CD14-positive monocyte (primary cell): ENCODE measurements around the gene NT5C. TPM values are rescaled to one million over a fixed set of nuclear protein-coding genes. Genes with fewer than 3 reads are reported as not detected.
A peak's percentile ranks its signal among the peaks of the same experiment; 100 is the strongest.
"Not testable (repeated sequence)": the region's sequence is repeated elsewhere in the genome, so short reads cannot be mapped to it uniquely, and the experiment has no call there.

ENCODE experiments used
- DNase-seq, 3 donors: peaks; one replicate each; pipeline ENCODE4 v3.0.0-alpha.2; 2011 to 2022
- H2AFZ ChIP-seq: 2 replicates; pipeline ENCODE4 v1.6.0; 2012; ENCODE audit warnings: mild to moderate bottlenecking, low read depth, low read length, inconsistent platforms; ENCODE audit not compliant: insufficient read depth, poor library complexity, severe bottlenecking
- H3K27ac ChIP-seq, 2 donors: 1 replicate in 1 of 2; 2 replicates in 1 of 2; pipeline ENCODE4 v1.5.1; 2012 to 2013; ENCODE audit warnings: low read length in 2 of 2, control low read depth in 1 of 2, inconsistent platforms in 1 of 2, low read depth in 1 of 2, mild to moderate bottlenecking in 1 of 2
- H3K27me3 ChIP-seq, 2 donors: one replicate each; pipeline versions ENCODE4 v1.6.0 to v1.6.1; 2011 to 2013; ENCODE audit warnings: low read length in 2 of 2; ENCODE audit not compliant: control insufficient read depth in 2 of 2, insufficient read depth in 2 of 2
- H3K36me3 ChIP-seq, 2 donors: replicated peaks in 1 of 2; 1 replicate in 1 of 2; 2 replicates in 1 of 2; pipeline versions ENCODE4 v1.5.1 to v1.6.1; 2012 to 2013; ENCODE audit warnings: low read length in 2 of 2, control low read depth in 1 of 2, inconsistent platforms in 1 of 2, mild to moderate bottlenecking in 1 of 2; ENCODE audit not compliant: insufficient read depth in 2 of 2, control insufficient read depth in 1 of 2
- H3K4me1 ChIP-seq, 2 donors: 1 replicate in 1 of 2; 2 replicates in 1 of 2; pipeline versions ENCODE4 v1.5.1 to v1.6.1; 2012 to 2013; ENCODE audit warnings: low read length in 2 of 2, control low read depth in 1 of 2, inconsistent platforms in 1 of 2, mild to moderate bottlenecking in 1 of 2, moderate library complexity in 1 of 2; ENCODE audit not compliant: insufficient read depth in 2 of 2, control insufficient read depth in 1 of 2
- H3K4me2 ChIP-seq: replicated peaks from 2 replicates; pipeline ENCODE3; 2012; ENCODE audit warnings: low read length, moderate library complexity, mild to moderate bottlenecking; ENCODE audit not compliant: poor library complexity, severe bottlenecking; ENCODE audit errors: extremely low read depth
- H3K4me3 ChIP-seq, 3 experiments: fragments of 200-600 bp in 1 of 3; sonication (generic) in 1 of 3; replicated peaks in 1 of 3; 1 replicate in 2 of 3; 2 replicates in 1 of 3; pipeline ENCODE4 v1.5.1; 2011 to 2013; ENCODE audit warnings: low read length in 3 of 3, mild to moderate bottlenecking in 3 of 3, control low read depth in 2 of 3, low read depth in 2 of 3, inconsistent platforms in 1 of 3, moderate library complexity in 1 of 3
- H3K79me2 ChIP-seq: 2 replicates; pipeline ENCODE4 v1.6.0; 2012; ENCODE audit warnings: mild to moderate bottlenecking, control low read depth, inconsistent platforms, low read length, moderate library complexity; ENCODE audit not compliant: insufficient read depth
- H3K9ac ChIP-seq: 2 replicates; pipeline ENCODE4 v1.6.0; 2017; ENCODE audit warnings: low read length, mild to moderate bottlenecking; ENCODE audit not compliant: insufficient read depth, poor library complexity, severe bottlenecking
- H3K9me3 ChIP-seq, 2 donors: replicated peaks in 1 of 2; 1 replicate in 1 of 2; 2 replicates in 1 of 2; pipeline versions ENCODE4 v1.5.1 to v1.6.1; 2012 to 2013; ENCODE audit warnings: low read length in 2 of 2, control low read depth in 1 of 2; ENCODE audit not compliant: control insufficient read depth in 1 of 2, insufficient read depth in 1 of 2
- H4K20me1 ChIP-seq: 2 replicates; pipeline ENCODE4 v1.6.0; 2012; ENCODE audit warnings: mild to moderate bottlenecking, low read length, control low read depth, moderate library complexity; ENCODE audit not compliant: insufficient read depth
- H3K27ac Mint-ChIP-seq, 7 donors: one replicate each; pipeline ENCODE4 v1.8.0; 2020; ENCODE audit warnings: mild to moderate bottlenecking in 7 of 7, mixed read lengths in 7 of 7, moderate library complexity in 6 of 7, inconsistent platforms in 2 of 7
- H3K27me3 Mint-ChIP-seq, 3 donors: one replicate each; pipeline ENCODE4 v1.8.0; 2021 to 2022; ENCODE audit warnings: low read depth in 3 of 3, mild to moderate bottlenecking in 3 of 3, mixed read lengths in 3 of 3, moderate library complexity in 3 of 3, inconsistent platforms in 1 of 3
- H3K36me3 Mint-ChIP-seq, 2 donors: one replicate each; pipeline ENCODE4 v1.8.0; 2020; ENCODE audit warnings: mixed read lengths in 2 of 2, inconsistent platforms in 1 of 2, mild to moderate bottlenecking in 1 of 2
- H3K4me1 Mint-ChIP-seq: one replicate; pipeline ENCODE4 v1.8.0; 2020; ENCODE audit warnings: mild to moderate bottlenecking, mixed read lengths
- H3K4me3 Mint-ChIP-seq, 2 donors: one replicate each; pipeline ENCODE4 v1.8.0; 2020; ENCODE audit warnings: mild to moderate bottlenecking in 2 of 2, mixed read lengths in 2 of 2, moderate library complexity in 1 of 2
- H3K9me3 Mint-ChIP-seq, 7 donors: one replicate each; pipeline ENCODE4 v1.8.0; 2020 to 2022; ENCODE audit warnings: mixed read lengths in 7 of 7, mild to moderate bottlenecking in 6 of 7, moderate library complexity in 6 of 7, inconsistent platforms in 2 of 7
- WGBS: methylation state at CpG from one replicate; pipeline ENCODE4 v1.1.5; 2013; ENCODE audit warnings: missing lambda C conversion rate; ENCODE audit not compliant: insufficient coverage; 5-methylcytosine and 5-hydroxymethylcytosine counted together
- intact Hi-C, 2 donors: fragments of 100-400 bp; cut with micrococcal nuclease; formaldehyde crosslinking; loops; one replicate each; pipeline versions ENCODE4 v1.15.0 to v1.15.1; 2023
- polyA plus RNA-seq, 3 donors: library from polyadenylated mRNA; depleted of rRNA in 1 of 3; unstranded in 2 of 3; stranded (reverse) in 1 of 3; fragments of 300-500 nt in 2 of 3; fragments of >200 nt in 1 of 3; fragmentation: Illumina TruSeq in 2 of 3; gene quantifications; 1 replicate in 2 of 3; 2 replicates in 1 of 3; pipeline ENCODE4 v1.2.3, GENCODE V29; 2012 to 2021
- TF ChIP-seq, protein P1 (sequence below): fragments of 200-600 bp; IDR thresholded peaks from one replicate; pipeline ENCODE4 v1.8.0; 2022; ENCODE audit warnings: antibody characterized with exemption, mild to moderate bottlenecking

The NT5C gene
- polyA plus RNA-seq, 3 donors = 27.8 to 45.6 (median 36.2) TPM

DNA sequence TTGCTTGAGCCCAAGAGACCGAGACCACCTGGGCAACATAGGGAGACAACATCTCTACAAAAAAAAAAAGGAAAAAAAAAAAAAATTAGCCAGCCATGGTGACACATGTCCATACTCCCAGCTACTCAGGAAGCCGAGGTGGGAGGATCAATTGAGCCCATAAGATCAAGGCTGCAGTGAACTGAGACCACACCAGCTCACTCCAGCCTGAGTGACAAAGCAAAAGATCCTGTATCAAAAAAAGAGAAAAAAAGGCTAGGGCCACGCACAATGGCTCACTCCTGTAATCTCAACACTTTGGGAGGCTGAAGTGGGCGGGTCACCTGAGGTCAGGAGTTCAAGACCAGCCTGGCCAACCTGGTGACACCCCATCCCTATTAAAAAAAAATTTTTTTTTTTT lies 37.5 kb upstream of the NT5C start:
- Histone ChIP-seq H3K9ac (no peak overlapping the region), H3K27ac (no peak overlapping the region), H3K27me3 (no peaks in the 10 kb centered on the region), H4K20me1 (peaks cover 43% of the 10 kb centered on the region), H3K9me3 (no peaks in the 10 kb centered on the region), H3K36me3 (peaks cover 44 to 75% of the 10 kb centered on the region in 2 donors), H3K4me1 (no peaks in the 10 kb centered on the region), H2AFZ (no peak overlapping the region), H3K79me2 (peaks cover 47% of the 10 kb centered on the region), H3K4me2 (no peak overlapping the region), H3K4me3 (no peak overlapping the region)
- Mint-ChIP-seq H3K4me3 (no peak overlapping the region), H3K27ac (peak overlapping the region in 1 of 7 donors; percentile 21), H3K9me3 (no peaks in the 10 kb centered on the region), H3K36me3 (peaks cover 39 to 85% of the 10 kb centered on the region in 2 donors), H3K4me1 (peaks cover 2% of the 10 kb centered on the region), H3K27me3 (no peaks in the 10 kb centered on the region)
- 100% methylated on average over 1 of the region's 4 CpGs for WGBS
- TF ChIP-seq, protein P1, sequence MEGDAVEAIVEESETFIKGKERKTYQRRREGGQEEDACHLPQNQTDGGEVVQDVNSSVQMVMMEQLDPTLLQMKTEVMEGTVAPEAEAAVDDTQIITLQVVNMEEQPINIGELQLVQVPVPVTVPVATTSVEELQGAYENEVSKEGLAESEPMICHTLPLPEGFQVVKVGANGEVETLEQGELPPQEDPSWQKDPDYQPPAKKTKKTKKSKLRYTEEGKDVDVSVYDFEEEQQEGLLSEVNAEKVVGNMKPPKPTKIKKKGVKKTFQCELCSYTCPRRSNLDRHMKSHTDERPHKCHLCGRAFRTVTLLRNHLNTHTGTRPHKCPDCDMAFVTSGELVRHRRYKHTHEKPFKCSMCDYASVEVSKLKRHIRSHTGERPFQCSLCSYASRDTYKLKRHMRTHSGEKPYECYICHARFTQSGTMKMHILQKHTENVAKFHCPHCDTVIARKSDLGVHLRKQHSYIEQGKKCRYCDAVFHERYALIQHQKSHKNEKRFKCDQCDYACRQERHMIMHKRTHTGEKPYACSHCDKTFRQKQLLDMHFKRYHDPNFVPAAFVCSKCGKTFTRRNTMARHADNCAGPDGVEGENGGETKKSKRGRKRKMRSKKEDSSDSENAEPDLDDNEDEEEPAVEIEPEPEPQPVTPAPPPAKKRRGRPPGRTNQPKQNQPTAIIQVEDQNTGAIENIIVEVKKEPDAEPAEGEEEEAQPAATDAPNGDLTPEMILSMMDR = no peak
- intact Hi-C loops = no loop called here
- no peak for DNase-seq

DNA sequence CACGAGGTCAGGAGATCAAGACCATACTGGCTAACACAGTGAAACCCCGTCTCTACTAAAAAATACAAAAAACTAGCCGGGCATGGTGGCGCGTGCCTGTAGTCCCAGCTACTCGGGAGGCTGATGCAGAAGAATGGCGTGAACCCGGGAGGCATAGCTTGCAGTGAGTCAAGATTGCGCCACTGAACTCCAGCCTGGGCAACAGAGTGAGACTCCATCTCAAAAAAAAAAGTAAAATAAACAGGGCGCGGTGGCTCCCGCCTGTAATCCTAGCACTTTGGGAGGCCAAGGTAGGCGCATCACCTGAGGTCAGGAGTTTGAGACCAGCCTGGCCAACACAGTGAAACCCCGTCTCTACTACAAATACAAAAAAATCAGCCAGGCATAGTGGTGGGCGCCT lies 33.1 kb upstream of the NT5C start:
- H3K4me3 Mint-ChIP-seq, H3K4me2 ChIP-seq, H2AFZ ChIP-seq, DNase-seq, H4K20me1 ChIP-seq, H3K4me1 ChIP-seq, H3K27ac Mint-ChIP-seq, H3K27me3 ChIP-seq, H3K27ac ChIP-seq, H3K4me3 ChIP-seq, H3K27me3 Mint-ChIP-seq, H3K79me2 ChIP-seq, H3K9me3 Mint-ChIP-seq, H3K9ac ChIP-seq, H3K9me3 ChIP-seq, H3K4me1 Mint-ChIP-seq, intact Hi-C loops: not testable (repeated sequence)
- H3K36me3 Mint-ChIP-seq = peaks cover 21 to 67% of the 10 kb centered on the region in 2 donors
- WGBS = 98% methylated on average over 10 of the region's 15 CpGs
- H3K36me3 ChIP-seq = peaks cover 27 to 47% of the 10 kb centered on the region in 2 donors
